Right lobe of liver (tissue), 6 donors: ENCODE measurements around the gene ANXA2. TPM values are rescaled to one million over a fixed set of nuclear protein-coding genes. Genes with fewer than 3 reads are reported as not detected.

Experiments used
- ATAC-seq, 4 donors: fragments of 200-7000 bp; cut with Tn5 transposase; one replicate each; pipeline ENCODE4 v1.9.1; 2020; ENCODE audit warnings: mild to moderate bottlenecking in 4 of 4, moderate library complexity in 4 of 4
- DNase-seq, 3 donors: peaks; one replicate each; pipeline ENCODE4 v3.0.0-alpha.2; 2020
- H3K27ac ChIP-seq, 3 donors: fragments of 200-600 bp; one replicate each; pipeline ENCODE4 v1.8.0; 2022
- H3K27me3 ChIP-seq, 2 donors: fragments of 200-600 bp; one replicate each; pipeline ENCODE4 v1.8.0; 2022
- H3K36me3 ChIP-seq, 4 donors: fragments of 200-600 bp; sonication (generic) in 1 of 4; one replicate each; pipeline versions ENCODE4 v1.5.1 to v1.8.0; 2017 to 2022; ENCODE audit warnings: control low read depth in 1 of 4
- H3K4me1 ChIP-seq, 4 donors: fragments of 200-600 bp; sonication (generic) in 1 of 4; one replicate each; pipeline versions ENCODE4 v1.5.1 to v1.8.0; 2017 to 2022; ENCODE audit warnings: control low read depth in 1 of 4
- H3K4me3 ChIP-seq, 3 donors: fragments of 200-600 bp; one replicate each; pipeline ENCODE4 v1.8.0; 2022
- H3K9me3 ChIP-seq, 4 donors: fragments of 200-600 bp; sonication (generic) in 1 of 4; one replicate each; pipeline versions ENCODE4 v1.5.1 to v1.8.0; 2017 to 2022; ENCODE audit warnings: control low read depth in 1 of 4
- CTCF ChIP-seq, 4 donors: fragments of 200-600 bp in 3 of 4; fragments of 450-650 bp in 1 of 4; IDR thresholded peaks; one replicate each; pipeline versions ENCODE4 v1.5.1 to v1.8.0; 2016 to 2022; ENCODE audit warnings: antibody characterized with exemption in 4 of 4, mild to moderate bottlenecking in 2 of 4
- POLR2A ChIP-seq: fragments of 450-650 bp; IDR thresholded peaks from one replicate; pipeline ENCODE4 v1.6.1; 2017; ENCODE audit warnings: antibody characterized with exemption, mild to moderate bottlenecking
- WGBS: methylation state at CpG from one replicate; pipeline ENCODE4 v1.1.6; 2018; ENCODE audit warnings: low coverage, low lambda C conversion rate; ENCODE audit not compliant: insufficient coverage; ENCODE audit errors: missing lambda C conversion rate; 5-methylcytosine and 5-hydroxymethylcytosine counted together
- intact Hi-C, 2 donors: fragments of 100-400 bp; cut with DNase I; formaldehyde crosslinking; loops; one replicate each; pipeline versions ENCODE4 v1.11.2 to v1.14.1; 2022
- total RNA-seq, 6 experiments: library from RNA; depleted of rRNA in 2 of 6; stranded (reverse); fragments of >200 nt in 2 of 6; fragmentation: NEBNext Ultra II Directional in 3 of 6; extraction: Animal tissue kit (Norgen Biotek cat#: 25700) in 3 of 6; gene quantifications; one replicate each; pipeline versions ENCODE4 v1.1.0 to v1.2.4, GENCODE V29; 2016 to 2023
- donor health status: DM: no; HTN: yes; CAD: no.
- donor health status: DM: no; HTN: no; CAD: no.
- donor health status: DM: no; HTN: no; CAD: no.
- donor health status: DM: no; HTN: yes; CAD: no.
- donor health status: DM: no; HTN: yes; CAD: no.

Gene ANXA2
- total RNA-seq, 6 experiments from 2014 or later: 62.2 to 419 (median 178) TPM

- no peaks in the 10 kb centered on the region for H3K9me3 ChIP-seq
- TF ChIP-seq CTCF (IDR thresholded peaks at IDR 0.05) (no peak), POLR2A (no peak)
- no peak for ATAC-seq
- no peak for DNase-seq
- intact Hi-C loops: no loop called here
- peaks cover 0 to 56% (median 22%) of the 10 kb centered on the region in 4 donors for H3K4me1 ChIP-seq
- H3K4me3 ChIP-seq: peak overlapping the region; percentile 73 to 85 (median 79)
- H3K36me3 ChIP-seq: no peaks in the 10 kb centered on the region
- H3K27me3 ChIP-seq: no peaks in the 10 kb centered on the region
- 9% methylated on average over 3 of the region's 5 CpGs for WGBS
- peak overlapping the region in 2 of 3 donors; percentile 82 to 92 for H3K27ac ChIP-seq
These were observed 1.2 kb downstream of the ANXA2 start for GRCh38 chr15:60396560-60396957.

DNA sequence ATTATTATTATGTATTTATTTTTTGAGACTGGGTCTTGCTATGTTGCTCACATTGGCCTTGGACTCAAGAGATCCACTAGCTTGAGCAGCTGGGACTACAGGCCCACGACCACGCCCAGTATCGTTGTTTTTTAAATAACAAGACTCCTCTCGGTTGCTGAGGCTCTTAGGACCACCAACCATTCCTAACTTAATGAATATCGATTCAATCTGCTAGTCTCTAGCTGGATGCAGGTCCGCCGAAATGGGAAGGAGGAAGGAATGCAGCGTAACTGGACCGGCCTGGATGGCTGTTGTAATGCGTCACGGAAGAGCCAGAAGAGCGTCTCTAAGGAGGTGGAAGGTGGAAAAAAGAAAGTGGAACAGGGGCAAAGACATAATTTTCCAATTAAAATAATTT, 1.7 kb downstream of the ANXA2 start:
- Histone ChIP-seq H3K4me3 (peak overlapping the region in 2 of 3 donors; percentile 73 to 85), H3K27ac (peak overlapping the region in 1 of 3 donors; percentile 82), H3K27me3 (no peaks in the 10 kb centered on the region), H3K4me1 (peaks cover 0 to 61% (median 26%) of the 10 kb centered on the region in 4 donors), H3K36me3 (no peaks in the 10 kb centered on the region), H3K9me3 (no peaks in the 10 kb centered on the region)
- DNase-seq (no peak), ATAC-seq (no peak)
- 75% methylated on average over 12 of the region's 12 CpGs for WGBS
- intact Hi-C loops: no loop called here
- TF ChIP-seq CTCF (IDR thresholded peaks at IDR 0.05) (no peak), POLR2A (no peak)

DNA sequence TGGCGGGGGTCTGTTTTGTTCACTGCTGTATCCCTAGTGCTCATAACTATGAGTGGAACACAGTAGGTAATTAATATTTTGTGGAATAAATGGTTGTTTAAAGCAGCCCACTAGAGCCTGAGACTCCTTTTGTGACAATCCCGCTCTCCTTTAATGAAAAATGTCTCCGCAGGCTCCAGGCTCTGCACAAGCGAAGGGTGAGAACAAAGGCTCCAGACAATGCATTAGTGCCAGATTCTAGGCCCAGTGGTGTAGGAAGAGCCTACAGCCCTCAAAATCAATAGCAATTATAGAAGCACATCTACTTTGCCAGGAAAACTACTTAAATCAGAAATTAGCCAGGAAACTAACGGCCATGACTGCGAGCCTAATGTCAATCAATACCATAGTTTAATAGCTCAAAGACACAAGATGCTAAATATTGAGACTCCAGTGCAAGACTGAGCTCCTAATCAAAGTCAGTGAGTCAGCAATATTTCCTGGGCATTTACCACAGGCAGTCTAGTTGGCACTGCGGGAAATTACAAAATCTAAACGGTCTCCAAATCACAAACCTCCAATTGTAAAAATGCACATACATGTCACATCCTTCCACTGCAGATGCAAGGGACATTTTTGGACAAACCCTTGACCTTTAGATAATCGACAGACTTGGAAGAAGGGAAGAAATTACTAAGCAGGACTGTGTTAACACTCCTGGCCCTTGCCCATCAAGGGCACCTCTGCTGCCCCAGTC, 2.3 kb downstream of the ANXA2 start:
- Histone ChIP-seq H3K9me3 (no peaks in the 10 kb centered on the region), H3K36me3 (no peaks in the 10 kb centered on the region), H3K27ac (peak overlapping the region in 2 of 3 donors; percentile 76 to 82), H3K4me1 (peaks cover 0 to 68% (median 32%) of the 10 kb centered on the region in 4 donors), H3K27me3 (no peaks in the 10 kb centered on the region), H3K4me3 (no peak overlapping the region)
- no peak for DNase-seq
- TF ChIP-seq CTCF (IDR thresholded peaks at IDR 0.05) (no peak), POLR2A (no peak)
- intact Hi-C loops: no loop called here
- 51% methylated on average over 7 of the region's 9 CpGs for WGBS
- no peak for ATAC-seq

DNA sequence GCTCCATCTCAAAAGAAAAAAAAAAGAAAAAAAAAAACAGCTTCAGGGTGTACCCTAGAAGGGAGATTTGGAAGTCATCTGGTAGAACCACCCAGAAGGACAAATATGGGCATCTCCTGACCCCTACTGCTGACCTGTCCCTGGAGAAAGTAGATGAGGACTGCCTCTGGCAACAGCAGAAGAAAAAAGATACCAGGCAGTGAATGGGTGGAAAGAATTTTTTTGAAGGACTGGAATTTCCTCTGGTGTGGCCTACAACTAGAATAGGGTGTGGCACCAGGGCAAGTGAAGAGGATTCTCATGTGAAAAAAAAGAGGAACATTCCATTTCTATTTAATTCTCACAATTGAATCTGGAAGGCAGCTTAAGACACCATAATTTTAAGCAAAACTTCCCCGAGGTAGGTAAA, 3.1 kb downstream of the ANXA2 start:
- H3K4me1 ChIP-seq: peaks cover 0 to 74% (median 32%) of the 10 kb centered on the region in 4 donors
- WGBS: 56% methylated on average over 1 of the region's 1 CpG
- H3K4me3 ChIP-seq: no peak overlapping the region
- intact Hi-C loops: no loop called here
- TF ChIP-seq POLR2A (no peak), CTCF (IDR thresholded peaks at IDR 0.05) (no peak)
- H3K27ac ChIP-seq: peak overlapping the region; percentile 76 to 84 (median 82)
- H3K9me3 ChIP-seq: no peaks in the 10 kb centered on the region
- H3K36me3 ChIP-seq: no peaks in the 10 kb centered on the region
- ATAC-seq (no peak), DNase-seq (no peak)
- no peaks in the 10 kb centered on the region for H3K27me3 ChIP-seq
